Suprapubic skin (tissue), 4 donors: ENCODE results near the gene MMP24. TPM values are rescaled to one million over a fixed set of nuclear protein-coding genes. Genes with fewer than 3 reads are reported as not detected.

Source experiments
- DNase-seq, 2 donors: peaks; one replicate each; pipeline ENCODE4 v3.0.0-alpha.2; 2019; ENCODE audit warnings: low spot score in 2 of 2
- H3K27ac ChIP-seq: fragments of 200-600 bp; sonication (generic); one replicate; pipeline ENCODE4 v1.5.1; 2019
- H3K27me3 ChIP-seq: fragments of 200-600 bp; sonication (generic); one replicate; pipeline ENCODE4 v1.5.1; 2019
- H3K36me3 ChIP-seq: fragments of 200-600 bp; sonication (generic); one replicate; pipeline ENCODE4 v1.5.1; 2019
- H3K4me1 ChIP-seq: fragments of 200-600 bp; sonication (generic); one replicate; pipeline ENCODE4 v1.5.1; 2019
- H3K4me3 ChIP-seq: fragments of 200-600 bp; sonication (generic); one replicate; pipeline ENCODE4 v1.5.1; 2019; ENCODE audit warnings: mild to moderate bottlenecking
- H3K9me3 ChIP-seq: fragments of 200-600 bp; sonication (generic); one replicate; pipeline ENCODE4 v1.5.1; 2019
- EP300 ChIP-seq: sonication (generic); formaldehyde crosslinking; IDR thresholded peaks from one replicate; pipeline ENCODE4 v1.6.1; 2017; ENCODE audit warnings: antibody characterized with exemption
- POLR2A ChIP-seq, 2 donors: fragments of 450-650 bp; IDR thresholded peaks; one replicate each; pipeline ENCODE4 v1.6.1; 2017; ENCODE audit warnings: antibody characterized with exemption in 2 of 2, mild to moderate bottlenecking in 2 of 2, moderate library complexity in 2 of 2
- POLR2AphosphoS5 ChIP-seq, 3 donors: sonication (generic); formaldehyde crosslinking; IDR thresholded peaks; one replicate each; pipeline ENCODE4 v1.6.1; 2017; ENCODE audit warnings: antibody characterized with exemption in 3 of 3
- WGBS: methylation state at CpG from one replicate; pipeline ENCODE4 v1.1.5; 2018; 5-methylcytosine and 5-hydroxymethylcytosine counted together
- total RNA-seq, 4 donors: library from RNA; depleted of rRNA; stranded (reverse); fragments of >200 nt; gene quantifications; one replicate each; pipeline ENCODE4 v1.1.0, GENCODE V29; 2016
- TF ChIP-seq, protein P1 (sequence below), 2 donors: fragments of 200-600 bp in 1 of 2; fragments of 450-650 bp in 1 of 2; sonication (generic) in 1 of 2; IDR thresholded peaks; one replicate each; pipeline ENCODE4 v1.5.1; 2016 to 2019; ENCODE audit warnings: antibody characterized with exemption in 2 of 2, mild to moderate bottlenecking in 1 of 2, moderate library complexity in 1 of 2

Gene MMP24
- total RNA-seq, 4 donors from 2014 or later, result 0.16 to 0.47 (median 0.44) TPM; not detected in 1

DNA sequence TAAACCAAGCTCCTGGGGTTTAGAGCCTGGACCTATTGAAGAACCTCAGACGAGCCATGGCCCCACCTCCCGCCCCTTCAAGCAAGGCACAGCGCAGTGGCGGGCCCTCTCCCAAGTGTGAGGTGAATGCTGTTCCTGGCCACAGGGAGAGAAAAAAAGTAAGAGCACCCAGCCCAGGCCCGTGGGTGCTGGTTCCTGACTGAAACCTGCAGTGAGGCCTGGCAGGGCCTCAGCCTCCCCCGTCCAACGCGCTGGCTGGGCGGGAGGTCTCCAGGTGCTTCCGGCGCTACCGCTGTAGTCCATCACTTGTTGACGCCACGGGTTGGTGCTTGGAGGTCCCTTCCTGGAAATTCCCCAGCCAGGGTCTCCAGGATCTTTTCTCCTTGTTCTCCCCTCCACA lies 71.2 kb downstream of the MMP24 start:
- DNase-seq, result no peak
- Histone ChIP-seq H3K4me1 (no peaks in the 10 kb centered on the region), H3K9me3 (no peaks in the 10 kb centered on the region), H3K36me3 (no peaks in the 10 kb centered on the region), H3K27ac (no peak overlapping the region), H3K4me3 (no peak overlapping the region), H3K27me3 (peaks cover 8% of the 10 kb centered on the region)
- TF ChIP-seq EP300 (no peak), POLR2AphosphoS5 (IDR thresholded peaks at IDR 0.05) (no peak), POLR2A (IDR thresholded peaks at IDR 0.05) (no peak)
- TF ChIP-seq, protein P1, sequence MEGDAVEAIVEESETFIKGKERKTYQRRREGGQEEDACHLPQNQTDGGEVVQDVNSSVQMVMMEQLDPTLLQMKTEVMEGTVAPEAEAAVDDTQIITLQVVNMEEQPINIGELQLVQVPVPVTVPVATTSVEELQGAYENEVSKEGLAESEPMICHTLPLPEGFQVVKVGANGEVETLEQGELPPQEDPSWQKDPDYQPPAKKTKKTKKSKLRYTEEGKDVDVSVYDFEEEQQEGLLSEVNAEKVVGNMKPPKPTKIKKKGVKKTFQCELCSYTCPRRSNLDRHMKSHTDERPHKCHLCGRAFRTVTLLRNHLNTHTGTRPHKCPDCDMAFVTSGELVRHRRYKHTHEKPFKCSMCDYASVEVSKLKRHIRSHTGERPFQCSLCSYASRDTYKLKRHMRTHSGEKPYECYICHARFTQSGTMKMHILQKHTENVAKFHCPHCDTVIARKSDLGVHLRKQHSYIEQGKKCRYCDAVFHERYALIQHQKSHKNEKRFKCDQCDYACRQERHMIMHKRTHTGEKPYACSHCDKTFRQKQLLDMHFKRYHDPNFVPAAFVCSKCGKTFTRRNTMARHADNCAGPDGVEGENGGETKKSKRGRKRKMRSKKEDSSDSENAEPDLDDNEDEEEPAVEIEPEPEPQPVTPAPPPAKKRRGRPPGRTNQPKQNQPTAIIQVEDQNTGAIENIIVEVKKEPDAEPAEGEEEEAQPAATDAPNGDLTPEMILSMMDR (IDR thresholded peaks at IDR 0.05), result no peak
- 91% methylated on average over 13 of the region's 14 CpGs for WGBS

DNA sequence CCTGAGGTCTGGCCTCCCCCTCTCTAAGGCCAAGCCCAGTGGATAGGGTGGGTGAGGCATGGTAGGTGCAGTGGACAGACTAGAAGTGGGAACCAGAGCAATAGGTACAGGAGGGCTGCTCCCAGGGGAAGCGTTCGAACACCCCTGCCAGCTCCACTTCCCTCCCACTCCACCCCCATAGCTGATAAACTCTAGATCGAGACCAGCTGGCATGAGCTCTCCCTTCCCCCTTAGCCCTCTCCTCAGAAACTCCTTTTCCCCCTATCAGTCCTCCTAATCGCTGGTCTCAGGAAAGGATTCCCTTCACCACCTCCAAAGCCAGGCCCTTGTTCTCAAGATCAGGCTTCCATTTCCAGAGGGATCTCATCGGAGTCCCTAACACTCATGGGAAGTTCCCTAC lies 71.8 kb downstream of the MMP24 start:
- no peak overlapping the region for H3K4me3 ChIP-seq
- TF ChIP-seq EP300 (no peak), POLR2AphosphoS5 (IDR thresholded peaks at IDR 0.05) (no peak), POLR2A (IDR thresholded peaks at IDR 0.05) (no peak)
- TF ChIP-seq, protein P1 (IDR thresholded peaks at IDR 0.05), result no peak
- H3K27me3 ChIP-seq, result peaks cover 8% of the 10 kb centered on the region
- no peaks in the 10 kb centered on the region for H3K9me3 ChIP-seq
- no peak for DNase-seq
- H3K36me3 ChIP-seq, result no peaks in the 10 kb centered on the region
- H3K4me1 ChIP-seq, result peaks cover under 1% of the 10 kb centered on the region
- H3K27ac ChIP-seq, result no peak overlapping the region
- WGBS, result 79% methylated on average over 5 of the region's 5 CpGs

DNA sequence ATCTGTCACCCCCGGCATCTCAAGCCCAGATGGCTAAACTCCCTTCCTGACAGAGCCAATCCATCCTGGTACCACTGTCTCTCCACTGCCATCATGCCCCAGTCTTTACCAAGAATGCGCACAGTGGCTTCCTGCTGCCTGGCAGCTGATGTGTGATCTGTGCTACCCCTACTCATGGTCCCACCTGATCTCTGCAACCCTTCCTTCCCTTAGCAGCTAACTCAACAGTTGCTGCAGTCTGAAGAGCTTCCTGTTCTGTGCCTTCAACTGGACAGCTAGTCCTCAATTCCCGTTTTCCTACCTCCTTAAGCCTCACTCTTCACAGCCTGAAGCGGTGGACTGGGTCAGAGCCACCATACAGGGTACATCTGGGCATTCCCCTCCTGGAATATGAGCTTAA lies 73.3 kb downstream of the MMP24 start:
- TF ChIP-seq, protein P1 (IDR thresholded peaks at IDR 0.05), result no peak
- no peak for TF ChIP-seq POLR2A (IDR thresholded peaks at IDR 0.05)
- no peak for TF ChIP-seq EP300
- TF ChIP-seq POLR2AphosphoS5 (IDR thresholded peaks at IDR 0.05), result no peak
- Histone ChIP-seq H3K4me3 (no peak overlapping the region), H3K4me1 (peaks cover 15% of the 10 kb centered on the region), H3K9me3 (no peaks in the 10 kb centered on the region), H3K27ac (no peak overlapping the region), H3K36me3 (no peaks in the 10 kb centered on the region), H3K27me3 (peaks cover 4% of the 10 kb centered on the region)
- no peak for DNase-seq
- 77% methylated on average over 4 of the region's 4 CpGs for WGBS

DNA sequence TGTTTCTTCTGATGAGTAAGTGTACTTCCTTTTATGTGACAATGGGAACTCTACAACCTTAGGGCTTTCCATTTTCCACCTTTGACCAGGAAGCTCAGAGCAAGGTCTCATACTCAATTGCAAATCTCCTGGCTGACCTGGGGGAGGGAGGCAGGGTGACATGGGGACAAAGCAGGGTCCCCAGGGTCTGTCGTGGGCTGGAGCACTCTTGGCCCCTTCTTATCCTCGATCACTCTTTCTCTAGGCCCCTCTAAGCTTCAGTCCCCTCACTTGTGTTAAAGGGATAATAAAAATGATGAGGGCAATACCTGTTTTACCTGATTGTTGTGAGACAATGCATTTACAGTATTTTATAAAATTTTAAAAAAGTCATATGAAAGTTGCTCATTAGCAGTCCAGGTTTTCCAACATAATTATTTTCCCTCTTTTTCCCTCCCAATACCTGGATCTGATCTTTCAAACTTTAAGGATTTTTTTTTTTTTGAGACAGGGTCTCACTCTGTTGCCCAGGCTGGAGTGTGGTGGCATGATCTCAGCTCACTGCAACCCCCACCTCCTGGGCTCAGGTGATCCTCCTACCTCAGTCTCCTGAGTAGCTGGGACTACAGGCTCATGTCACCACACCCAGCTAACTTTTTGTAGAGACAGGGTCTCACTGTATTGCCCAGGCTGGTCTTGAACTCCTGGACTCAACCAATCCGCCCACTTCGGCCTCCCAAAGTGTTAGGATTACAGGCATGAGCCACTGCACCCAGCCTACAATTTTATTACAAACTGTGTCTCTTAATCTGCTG lies 74.2 kb downstream of the MMP24 start:
- WGBS, result 84% methylated on average over 4 of the region's 4 CpGs
- peaks cover 24% of the 10 kb centered on the region for H3K4me1 ChIP-seq
- DNase-seq, result no peak

DNA sequence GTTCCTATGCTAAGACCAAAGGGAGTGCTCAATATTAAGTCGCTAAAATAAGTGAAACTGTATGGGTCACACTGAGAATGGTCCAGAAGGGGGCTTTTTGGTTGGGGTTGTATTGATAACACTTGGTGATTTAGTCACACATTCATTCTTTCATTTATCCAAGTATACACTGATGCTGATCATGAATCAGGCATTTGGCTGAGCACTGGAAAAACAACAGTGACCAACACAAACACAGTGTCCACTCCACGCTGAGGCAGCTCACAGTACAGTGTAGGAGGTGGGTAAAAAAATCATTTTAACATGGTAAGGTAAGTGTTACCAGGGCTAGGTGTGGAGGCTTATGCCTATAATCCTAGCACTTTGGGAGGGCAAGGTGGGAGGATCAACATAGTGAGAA lies 74.9 kb downstream of the MMP24 start:
- Histone ChIP-seq H3K4me3 (no peak overlapping the region), H3K4me1 (peaks cover 32% of the 10 kb centered on the region), H3K27me3 (no peaks in the 10 kb centered on the region), H3K9me3 (no peaks in the 10 kb centered on the region), H3K36me3 (no peaks in the 10 kb centered on the region), H3K27ac (no peak overlapping the region)
- 95% methylated on average over 2 of the region's 2 CpGs for WGBS
- DNase-seq, result no peak
- no peak for TF ChIP-seq EP300
- no peak for TF ChIP-seq POLR2AphosphoS5 (IDR thresholded peaks at IDR 0.05)
- TF ChIP-seq, protein P1 (IDR thresholded peaks at IDR 0.05), result no peak
- TF ChIP-seq POLR2A (IDR thresholded peaks at IDR 0.05), result no peak

More for the DNA sequence above, 74.2 kb downstream of the MMP24 start:
- Histone ChIP-seq H3K27me3 (peaks cover 4% of the 10 kb centered on the region), H3K9me3 (no peaks in the 10 kb centered on the region), H3K27ac (no peak overlapping the region), H3K36me3 (no peaks in the 10 kb centered on the region), H3K4me3 (no peak overlapping the region)
- TF ChIP-seq EP300 (no peak), POLR2AphosphoS5 (IDR thresholded peaks at IDR 0.05) (no peak), POLR2A (IDR thresholded peaks at IDR 0.05) (no peak)
- TF ChIP-seq, protein P1 (IDR thresholded peaks at IDR 0.05), result no peak
